ENCODE measurements around the gene GPR65.

DNA sequence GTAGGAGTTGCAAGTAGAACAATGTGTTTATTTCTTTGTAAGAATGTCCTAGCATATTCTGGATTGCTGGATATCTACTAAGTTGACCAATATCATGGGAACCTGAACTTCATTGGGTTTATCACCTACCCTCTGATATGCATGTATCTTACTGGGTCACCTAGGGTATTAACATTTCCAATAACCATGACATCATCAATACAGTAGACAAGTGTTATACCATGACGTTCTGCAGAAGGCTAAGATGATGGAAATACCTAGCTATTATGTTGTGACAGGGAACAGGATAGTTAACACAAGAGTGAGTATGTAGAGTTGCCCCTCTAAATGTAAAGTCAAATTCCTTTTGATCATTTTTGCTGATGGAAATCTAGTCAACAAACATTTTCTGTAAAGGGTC lies 26.0 kb downstream of the GPR65 start:
- TF ChIP-seq EZH2 (IDR thresholded peaks at IDR 0.05; ENCODE audit: borderline replicate concordance, insufficient read depth, low read depth, low read length, poor library complexity, severe bottlenecking): no peak
- TF ChIP-seq, protein P1, sequence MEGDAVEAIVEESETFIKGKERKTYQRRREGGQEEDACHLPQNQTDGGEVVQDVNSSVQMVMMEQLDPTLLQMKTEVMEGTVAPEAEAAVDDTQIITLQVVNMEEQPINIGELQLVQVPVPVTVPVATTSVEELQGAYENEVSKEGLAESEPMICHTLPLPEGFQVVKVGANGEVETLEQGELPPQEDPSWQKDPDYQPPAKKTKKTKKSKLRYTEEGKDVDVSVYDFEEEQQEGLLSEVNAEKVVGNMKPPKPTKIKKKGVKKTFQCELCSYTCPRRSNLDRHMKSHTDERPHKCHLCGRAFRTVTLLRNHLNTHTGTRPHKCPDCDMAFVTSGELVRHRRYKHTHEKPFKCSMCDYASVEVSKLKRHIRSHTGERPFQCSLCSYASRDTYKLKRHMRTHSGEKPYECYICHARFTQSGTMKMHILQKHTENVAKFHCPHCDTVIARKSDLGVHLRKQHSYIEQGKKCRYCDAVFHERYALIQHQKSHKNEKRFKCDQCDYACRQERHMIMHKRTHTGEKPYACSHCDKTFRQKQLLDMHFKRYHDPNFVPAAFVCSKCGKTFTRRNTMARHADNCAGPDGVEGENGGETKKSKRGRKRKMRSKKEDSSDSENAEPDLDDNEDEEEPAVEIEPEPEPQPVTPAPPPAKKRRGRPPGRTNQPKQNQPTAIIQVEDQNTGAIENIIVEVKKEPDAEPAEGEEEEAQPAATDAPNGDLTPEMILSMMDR (IDR thresholded peaks at IDR 0.05): no peak

Measured in B cell (primary cell).